Measurements from ENCODE around the gene DUSP12.
"Not testable (repeated sequence)": the region's sequence is repeated elsewhere in the genome, so short reads cannot be mapped to it uniquely, and the experiment has no call there.

DUSP12 gene

DNA sequence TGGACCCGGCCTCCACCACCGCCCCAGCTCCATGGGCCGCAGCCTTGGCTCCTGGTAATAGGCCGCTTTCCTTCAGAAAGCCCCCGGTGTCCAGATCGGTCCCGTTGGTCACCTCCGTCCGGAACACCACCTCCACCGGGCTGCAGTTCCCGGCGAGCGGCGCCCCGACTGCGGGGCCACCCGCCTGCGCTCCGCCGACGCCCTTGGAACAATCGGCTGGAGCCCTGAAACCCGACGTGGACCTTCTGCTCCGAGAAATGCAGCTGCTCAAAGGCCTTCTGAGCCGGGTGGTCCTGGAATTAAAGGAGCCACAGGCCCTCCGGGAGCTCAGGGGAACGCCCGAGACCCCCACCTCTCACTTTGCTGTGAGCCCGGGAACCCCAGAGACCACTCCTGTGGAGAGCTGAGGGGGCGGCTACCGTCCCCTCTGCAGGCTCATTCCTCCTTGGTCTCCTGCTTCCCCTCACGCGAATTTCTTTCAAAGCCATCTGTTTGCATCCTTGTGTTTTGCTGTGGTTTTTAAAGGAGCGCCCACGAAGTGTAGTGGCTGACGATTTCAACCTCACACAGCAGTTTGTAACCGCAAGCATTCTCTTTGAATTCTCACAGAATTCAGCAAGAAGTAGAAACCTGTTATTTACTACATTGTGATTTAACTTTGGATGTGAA is 22.2 kb upstream of the DUSP12 start:
- DNase-seq (ENCODE audit: low read depth), result peak; percentile 8

DNA sequence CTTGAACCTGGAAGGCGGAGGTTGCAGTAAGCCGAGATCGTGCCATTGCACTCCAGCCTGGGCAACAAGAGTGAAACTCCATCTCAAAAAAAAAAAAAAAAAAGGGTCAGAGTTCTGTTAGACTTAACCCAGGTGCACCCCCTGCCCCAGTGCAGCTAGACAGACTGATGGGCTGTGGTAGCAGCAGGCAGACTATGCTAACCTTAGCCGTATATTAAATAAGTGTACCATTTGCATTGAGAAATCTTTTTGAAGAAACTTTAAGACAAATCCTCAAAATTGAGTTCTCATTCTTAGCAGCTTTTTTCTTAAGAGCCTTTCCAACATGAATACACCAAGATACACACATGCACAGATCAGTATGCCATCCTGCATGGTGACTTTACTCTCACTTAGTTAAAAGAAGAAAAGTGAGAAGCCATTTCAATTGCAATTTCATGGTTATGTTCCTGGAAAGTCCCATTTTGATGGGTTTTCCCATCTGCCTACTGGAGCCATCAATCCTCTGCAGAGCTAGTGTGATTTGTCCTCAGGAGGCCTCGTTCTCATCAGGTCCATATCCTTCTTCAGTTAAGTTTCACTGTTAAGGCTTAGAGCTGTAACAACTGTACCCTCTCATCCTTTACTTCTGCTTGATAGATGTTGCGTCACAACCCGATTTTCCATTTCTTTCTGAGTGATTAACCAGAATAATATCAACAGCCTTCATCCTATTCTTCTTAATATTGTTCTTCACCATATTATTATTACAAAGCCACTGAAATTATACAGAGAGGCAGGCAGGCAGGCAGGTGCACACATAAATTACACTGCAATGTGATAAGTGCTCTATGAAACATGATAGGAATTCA is 21.0 kb upstream of the DUSP12 start:
- no peak for DNase-seq (ENCODE audit: low read depth)

DNA sequence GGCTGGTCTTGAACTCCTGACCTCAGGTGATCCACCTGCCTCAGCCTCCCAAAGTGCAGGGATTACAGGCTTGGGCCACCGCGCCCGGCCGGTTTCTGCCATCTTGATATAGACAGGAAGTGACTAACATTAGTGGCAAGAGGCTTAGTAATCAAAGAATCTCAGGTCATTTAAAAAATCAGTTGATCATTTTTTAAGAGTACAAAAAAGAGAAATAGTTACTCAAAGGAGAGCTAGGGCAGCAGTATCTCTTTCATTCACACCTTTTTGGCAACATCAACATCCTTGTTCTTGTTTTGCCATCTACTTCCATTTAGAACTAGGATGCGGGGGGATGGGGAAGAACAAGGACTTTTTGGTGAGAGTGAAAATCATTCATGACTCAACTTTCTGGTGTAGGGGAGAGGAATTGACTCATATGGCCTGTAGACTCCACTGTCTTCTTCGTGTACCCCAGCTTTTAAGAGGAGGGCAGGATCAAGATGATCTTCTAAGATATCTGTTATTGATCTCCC is 19.5 kb upstream of the DUSP12 start:
- DNase-seq (ENCODE audit: low read depth), result no peak

DNA sequence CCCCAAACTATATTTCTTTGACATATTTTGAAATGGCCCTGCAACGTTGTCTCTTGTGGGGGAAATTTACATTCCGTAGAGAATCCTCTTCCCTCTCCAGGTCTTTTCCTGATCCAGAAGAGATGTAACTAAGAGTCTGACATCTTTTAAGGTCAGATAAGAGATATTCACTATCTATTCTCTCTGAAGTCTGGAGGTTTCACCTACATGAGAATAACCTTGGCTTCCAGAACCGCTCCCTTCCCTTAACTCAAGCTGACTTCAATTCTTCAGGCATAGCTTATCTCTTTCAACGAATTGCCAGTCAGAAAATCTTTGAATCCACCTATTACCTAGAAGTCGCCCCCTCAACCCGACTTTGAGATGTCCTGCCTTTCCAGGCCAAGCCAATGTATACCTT is 18.3 kb upstream of the DUSP12 start:
- no peak for DNase-seq (ENCODE audit: low read depth)

DNA sequence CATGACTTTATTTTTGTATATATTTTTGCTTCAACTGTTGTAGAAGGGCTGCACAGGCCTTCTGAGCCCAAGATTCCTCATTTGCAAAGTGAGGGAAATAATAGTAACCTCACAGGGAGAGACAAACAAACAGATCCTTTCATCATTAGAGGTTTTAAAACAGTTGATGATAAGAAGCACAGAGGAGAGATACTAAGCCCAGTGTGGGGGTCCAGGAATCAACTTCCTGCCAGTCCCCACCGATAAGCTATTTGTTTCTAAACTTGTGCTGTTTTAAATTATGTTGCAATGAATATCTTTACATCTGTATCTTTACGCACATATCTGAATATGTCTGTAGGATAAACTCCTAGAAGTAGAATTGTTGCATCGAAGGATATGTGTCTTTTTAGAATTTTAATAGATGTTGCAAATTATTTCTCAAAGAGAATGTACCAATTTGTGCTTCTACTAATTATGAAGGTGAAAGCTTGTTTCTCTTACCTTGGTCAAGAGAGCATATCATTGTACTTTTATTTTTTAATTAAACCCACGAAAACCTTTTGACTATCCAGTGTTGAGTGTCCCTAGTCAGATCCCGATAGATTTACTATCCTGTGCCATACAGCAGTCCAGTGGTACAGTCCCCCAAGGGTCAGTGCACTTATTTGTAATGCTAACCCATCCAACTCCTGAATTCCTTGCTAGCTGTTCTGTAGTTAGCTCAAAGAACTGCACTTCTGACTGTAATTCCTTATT is 17.4 kb upstream of the DUSP12 start:
- no peak for DNase-seq (ENCODE audit: low read depth)

DNA sequence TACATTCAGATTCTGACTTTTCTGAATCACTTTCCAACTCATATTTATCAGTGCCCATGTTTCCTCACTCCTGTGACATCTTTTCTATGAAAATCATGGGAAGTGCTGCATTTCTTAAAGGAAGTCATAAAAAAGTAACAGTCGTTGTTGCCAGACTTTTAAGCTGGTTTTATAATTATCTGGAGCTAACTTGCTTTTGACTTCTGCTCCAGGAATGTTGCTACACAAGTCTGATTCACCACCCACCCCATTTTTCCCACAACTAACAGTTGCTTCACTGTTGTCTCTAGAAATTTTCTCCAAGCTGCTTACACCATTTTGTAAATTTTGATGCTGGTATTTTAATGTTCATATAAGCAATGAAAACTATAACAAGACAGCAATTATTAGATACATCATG is 16.1 kb upstream of the DUSP12 start:
- DNase-seq (ENCODE audit: low read depth), result no peak

DNA sequence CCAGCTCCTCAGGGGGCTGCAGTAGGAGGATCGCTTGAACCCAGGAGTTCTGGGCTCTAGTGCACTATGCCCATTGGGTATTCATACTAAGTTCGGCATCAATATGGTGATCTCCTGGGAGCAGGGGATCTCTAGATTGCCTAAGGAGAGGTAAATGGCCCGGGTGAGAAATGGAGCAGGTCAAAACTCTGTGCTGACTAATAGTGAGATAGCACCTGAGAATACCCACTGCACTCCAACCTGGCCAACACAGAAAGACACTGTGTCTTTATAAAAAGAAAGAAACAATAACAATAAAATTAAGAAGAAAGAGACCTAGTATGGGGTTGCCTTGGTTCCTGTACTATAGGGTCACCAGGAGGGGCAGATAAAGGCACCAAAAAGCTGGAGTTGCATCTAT is 13.7 kb upstream of the DUSP12 start:
- no peak for DNase-seq (ENCODE audit: low read depth)

DNA sequence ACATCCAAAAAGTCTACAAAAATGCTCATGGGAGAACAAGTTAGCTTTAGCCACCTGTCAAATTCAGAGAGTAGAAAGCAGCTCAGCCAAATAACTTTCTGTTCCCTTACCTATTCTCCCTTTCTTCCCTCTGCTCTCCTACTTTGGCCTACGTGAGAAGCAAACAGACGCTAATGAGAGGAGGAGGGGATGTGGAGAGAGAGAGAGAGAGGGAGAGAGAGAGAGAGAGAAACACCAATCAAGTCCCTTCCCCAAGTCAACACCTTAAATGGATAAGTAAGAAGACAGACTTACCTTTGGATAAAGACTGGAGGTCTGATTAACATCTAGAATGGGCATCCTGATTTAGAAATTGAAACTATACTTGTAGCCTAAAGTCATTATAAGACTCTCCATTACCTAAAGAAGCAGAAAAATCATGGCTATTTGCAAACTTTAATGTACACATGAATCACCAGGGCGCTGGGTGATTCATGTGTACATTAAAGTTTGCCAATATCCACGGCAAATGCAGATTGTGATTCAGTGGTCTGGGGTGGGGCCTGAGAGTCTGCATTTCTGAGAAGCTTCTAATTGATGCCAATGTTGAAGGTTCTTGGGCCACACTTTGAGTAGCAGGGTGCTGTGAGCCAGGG is 13.1 kb upstream of the DUSP12 start:
- no peak for DNase-seq (ENCODE audit: low read depth)

DNA sequence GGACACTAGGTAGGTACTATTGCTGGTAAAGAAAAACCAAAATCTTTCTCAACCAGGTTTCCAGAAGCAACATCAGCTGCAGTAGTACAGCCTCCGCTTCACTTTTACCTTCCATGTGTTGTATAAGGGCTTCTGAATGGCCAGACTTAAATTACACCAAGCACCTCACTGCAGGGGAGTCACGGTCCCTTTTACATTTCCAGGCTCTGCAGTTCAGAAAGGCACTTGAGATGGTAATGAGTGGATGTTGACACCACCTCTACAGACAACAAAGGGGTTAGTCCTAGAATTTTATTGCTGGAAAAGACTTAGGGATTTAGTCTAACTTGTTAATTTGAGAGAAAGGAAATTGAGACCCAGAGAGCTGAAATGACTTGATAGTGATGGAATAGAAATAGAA is 12.0 kb upstream of the DUSP12 start:
- no peak for DNase-seq (ENCODE audit: low read depth)

DNA sequence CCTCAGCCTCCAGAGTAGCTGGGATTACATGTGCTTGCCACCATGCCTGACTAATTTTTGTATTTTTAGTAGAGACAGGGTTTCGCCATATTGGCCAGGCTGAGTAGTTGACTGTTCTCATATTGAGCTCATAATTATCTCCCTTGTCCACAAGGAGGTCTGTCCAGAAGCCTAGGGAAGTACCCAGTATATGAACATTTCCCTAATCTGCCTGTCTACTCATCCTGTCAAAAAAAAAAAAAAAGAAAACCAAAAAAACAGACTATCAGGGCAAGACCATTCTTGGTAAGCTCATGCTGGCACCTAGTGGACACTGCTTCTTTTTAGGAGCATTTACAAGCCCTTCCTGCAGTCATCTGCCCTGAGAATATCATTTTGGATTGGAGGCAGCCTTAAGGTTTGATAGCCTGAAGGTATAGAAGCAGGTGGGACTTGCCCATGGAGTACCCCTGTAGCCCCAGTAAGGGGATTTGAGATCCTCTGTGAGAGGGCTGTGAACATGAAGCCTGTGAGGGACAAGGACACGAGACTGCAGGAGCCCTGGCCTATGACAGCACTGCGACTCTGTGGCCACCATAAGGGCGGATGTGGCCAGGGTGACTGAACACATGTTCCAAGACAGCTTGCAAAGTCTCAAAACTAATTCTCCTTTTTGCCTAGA is 10.8 kb upstream of the DUSP12 start:
- peak; percentile 44 for DNase-seq (ENCODE audit: low read depth)

DNA sequence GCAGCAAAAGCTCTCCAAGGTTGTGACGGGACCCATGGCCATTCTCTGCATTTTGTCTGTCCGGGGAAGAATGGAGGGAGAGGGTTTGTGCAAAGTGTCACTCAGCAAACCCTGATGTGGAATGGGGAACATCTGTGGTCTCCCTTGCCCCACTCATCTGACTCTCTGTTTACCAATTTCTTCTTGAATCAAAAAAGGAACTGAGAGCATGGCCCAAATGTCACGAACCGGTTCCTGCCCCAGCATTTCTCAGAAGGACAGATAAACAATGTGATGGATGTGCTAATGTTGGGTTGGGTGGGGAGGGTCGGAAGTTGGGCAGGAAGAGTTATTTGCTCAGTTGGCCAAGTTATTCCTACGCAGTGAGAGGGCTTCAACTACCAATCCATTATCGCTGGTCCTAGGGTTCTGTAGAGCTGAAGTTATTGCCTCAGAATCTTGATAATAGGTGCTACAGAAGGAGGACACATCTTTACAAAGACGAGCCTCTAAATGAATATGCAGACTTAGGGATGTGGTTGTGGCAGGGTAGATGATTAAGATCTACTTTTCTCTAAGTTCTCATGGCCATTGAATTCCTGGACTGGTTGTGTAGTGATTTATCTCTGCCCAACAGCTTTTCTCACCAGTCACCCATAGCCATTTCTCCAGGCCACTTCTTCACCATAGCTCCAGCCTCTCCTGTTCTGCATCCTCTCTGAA is 9.6 kb upstream of the DUSP12 start:
- DNase-seq (ENCODE audit: low read depth), result no peak

DNA sequence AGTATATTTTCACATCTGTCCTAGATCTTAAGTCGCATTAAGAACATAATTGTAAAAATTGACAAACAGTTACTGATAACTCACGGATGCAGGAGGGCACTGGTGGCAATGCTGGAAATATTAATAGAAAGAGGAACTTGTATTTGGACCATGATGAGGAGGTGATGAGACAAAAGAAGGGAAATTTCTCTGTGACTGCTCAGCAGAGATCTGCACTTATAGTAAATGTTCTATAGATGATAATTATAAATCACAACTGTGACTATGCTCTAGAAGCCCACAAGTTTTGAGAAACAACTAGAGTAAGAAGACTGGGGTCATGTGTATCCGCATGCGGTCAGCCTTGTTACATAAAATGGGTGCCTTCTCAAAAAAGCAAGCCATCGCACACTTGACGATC is 8.7 kb upstream of the DUSP12 start:
- DNase-seq (ENCODE audit: low read depth), result no peak

DNA sequence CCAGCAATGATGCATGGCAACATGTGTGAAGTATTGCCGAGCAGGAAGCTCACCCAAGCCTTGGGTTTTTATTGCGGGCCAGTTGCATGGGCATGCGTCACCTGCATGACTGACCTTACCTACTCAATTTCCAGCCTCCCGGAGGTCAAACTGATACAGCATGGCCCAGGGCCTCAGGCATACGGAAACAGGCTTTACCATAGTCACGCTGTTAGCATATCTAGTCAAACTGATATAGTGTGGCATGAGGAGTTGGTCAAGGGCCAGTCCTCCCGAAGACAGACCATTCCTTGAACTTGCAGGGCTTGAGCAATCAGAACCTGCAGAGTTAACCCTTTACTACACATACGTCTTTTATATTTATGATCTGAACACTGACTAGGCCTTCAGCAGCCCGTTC is 6.4 kb upstream of the DUSP12 start:
- DNase-seq (ENCODE audit: low read depth), result no peak

DNA sequence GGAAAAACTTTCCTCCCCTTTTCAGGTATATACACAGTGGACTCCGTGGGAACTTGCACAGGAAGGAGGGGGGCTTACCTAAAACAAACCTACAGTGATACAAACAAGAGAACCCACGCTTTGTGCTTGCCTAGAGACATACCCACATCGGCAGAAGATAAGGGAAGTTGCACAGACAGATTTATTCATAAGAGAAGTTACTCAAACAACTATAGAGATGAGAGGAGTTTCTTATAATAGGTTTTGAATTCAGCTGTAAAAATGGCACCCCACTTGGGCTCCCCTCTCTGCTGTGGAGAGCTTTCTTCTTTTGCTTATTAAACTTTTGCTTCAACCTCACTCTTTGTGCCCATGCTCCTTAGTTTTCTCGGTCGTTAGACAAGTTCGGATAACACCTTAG is 1.8 kb upstream of the DUSP12 start:
- DNase-seq (ENCODE audit: low read depth), result no peak

DNA sequence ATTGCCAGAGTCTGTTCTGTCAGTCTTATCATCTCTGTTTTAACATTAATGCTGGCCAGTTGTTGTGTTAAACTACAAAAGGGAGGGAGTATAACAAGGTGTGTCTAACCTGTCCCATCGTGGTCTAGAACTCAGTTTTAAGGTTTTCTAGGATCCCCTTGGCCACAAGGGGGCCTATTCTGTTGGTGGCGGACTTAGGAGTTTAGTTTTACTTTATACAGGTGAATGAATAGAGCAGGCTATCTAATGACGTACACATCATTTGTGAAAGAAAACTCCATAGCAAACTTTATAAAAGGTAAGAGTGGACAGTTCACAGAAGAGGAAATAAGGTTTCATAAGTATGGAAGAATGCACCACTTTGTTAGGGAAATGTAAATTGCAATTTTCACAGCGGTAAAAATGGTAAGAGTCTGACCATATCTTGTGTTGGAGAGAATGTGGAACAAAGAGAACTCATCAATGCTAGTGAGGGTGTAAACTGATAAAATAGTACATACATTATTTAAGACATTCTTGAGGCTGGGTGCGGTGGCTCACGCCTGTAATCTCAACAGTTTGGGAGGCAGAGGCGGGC is 14.0 kb downstream of the DUSP12 start:
- no peak for DNase-seq (ENCODE audit: low read depth)

DNA sequence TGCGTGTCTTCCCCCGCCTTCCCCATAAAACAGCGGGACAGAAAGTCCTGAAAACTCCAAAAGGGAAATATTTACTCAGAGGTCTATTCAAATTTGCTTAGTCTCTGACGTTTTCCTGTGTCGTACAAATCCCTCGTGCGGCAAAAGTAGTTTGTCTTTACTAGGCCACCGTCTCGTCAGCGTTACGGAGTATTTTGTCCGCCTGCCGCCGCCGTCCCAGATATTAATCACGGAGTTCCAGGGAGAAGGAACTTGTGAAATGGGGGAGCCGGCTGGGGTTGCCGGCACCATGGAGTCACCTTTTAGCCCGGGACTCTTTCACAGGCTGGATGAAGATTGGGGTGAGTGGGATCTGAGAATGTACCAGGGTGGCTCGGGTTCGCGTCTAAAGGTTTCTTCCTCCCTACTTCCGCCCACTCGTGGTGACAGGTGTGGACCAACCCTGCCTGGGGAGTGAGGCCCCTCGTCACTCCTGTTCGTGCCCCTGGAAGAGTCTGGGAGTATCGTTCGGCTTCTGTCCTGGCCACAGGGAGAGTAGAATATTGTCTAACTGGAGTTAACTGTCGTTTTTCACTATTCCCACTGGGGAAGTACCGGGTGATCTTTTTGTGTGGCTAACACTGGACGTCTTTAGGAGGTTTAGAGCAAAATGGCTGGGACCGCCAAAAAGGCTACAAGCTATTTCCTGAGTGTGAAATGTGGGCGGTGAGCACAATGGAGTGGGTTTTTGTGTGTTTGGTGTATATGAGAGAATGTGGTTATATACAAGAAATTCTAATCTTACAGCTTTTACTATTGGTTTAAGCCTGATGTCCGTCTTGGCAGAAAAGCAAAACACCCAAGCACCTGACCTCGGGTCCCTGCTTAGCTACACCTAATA is 16.8 kb downstream of the DUSP12 start, which contains the start of gene ATF6:
ATF6 (plus strand) TSS at position 219 of the 880 bp plus-strand sequence; CDS start at position 260, 41 bp downstream.
- peak; percentile 67 for DNase-seq (ENCODE audit: low read depth)

DNA sequence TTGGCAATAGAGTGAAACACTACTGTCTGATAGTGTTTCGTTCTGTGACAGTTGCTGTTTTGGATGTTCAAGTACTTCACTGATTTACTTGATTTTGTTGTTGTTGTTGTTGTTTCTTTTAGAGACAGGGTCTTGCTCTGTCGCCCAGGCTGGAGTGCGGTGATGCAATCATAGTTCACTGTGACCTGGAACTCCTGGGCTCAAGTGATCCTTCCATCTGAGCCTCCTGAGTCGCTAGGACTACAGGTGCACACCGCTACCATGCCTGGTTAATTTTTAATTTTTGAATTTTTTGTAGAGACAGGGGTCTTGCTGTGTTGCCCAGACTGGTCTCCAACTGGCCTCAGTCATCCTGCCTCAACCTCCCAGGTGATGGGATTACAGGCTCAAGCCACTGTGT is 18.9 kb downstream of the DUSP12 start:
- DNase-seq (ENCODE audit: low read depth), result no peak

DNA sequence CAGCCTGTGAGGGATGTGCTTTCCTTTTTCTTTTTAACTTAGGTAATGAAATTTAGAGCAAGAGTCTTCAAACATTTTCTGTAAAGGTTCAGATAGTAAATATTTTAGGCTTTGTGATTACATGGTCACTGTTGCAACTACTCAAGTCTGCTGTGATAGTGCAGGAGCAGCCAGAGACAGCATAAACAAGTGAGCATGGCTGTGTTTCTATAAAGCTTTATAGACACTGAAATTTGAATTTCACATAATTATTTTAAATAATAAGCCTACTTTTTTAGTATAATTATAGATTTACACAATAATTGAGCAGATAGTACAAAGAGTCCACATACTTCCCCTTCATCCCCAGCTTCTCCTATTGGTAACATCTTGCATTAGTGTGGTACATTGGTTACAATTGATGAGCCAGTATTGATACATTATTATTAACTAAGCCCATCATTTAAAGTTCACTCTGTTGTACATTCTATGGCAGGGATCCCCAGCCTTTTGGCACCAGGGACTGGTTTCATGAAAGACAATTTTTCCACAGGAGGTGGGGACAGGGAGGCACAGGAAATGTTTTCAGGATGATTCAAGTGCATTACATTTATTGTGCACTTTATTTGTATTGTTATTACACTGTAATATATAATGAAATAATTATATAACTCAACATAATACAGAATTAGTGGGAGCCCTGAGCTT is 19.5 kb downstream of the DUSP12 start:
- DNase-seq (ENCODE audit: low read depth), result no peak

DNA sequence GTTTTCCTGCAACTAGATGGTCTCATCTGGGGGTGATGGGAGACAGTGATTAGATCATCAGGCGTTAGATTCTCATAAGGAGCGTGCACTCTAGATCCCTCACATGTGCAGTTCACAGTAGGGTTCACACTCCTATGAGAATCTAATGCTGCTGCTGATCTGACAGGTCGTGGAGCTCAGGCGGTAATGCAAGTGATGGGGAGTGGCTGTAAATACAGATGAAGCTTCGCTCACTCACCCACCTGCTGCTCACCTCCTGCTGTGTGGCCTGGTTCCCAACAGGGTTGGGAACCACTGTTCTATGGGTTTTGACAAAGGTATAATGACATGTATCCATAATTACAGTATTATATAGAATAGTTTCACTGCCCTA is 20.1 kb downstream of the DUSP12 start:
- DNase-seq (ENCODE audit: low read depth), result not testable (repeated sequence)
